SH-SY5Y (cell line): ENCODE results near the gene CAMKK1.

ENCODE experiments used
- GATA2 ChIP-seq: IDR thresholded peaks from 2 replicates; pipeline ENCODE4 v1.6.1; 2011; ENCODE audit warnings: mild to moderate bottlenecking, low read depth, low read length
- GATA3 ChIP-seq: IDR thresholded peaks from 2 replicates; pipeline ENCODE4 v1.6.1; 2011; ENCODE audit warnings: low read depth, mild to moderate bottlenecking, low read length, moderate library complexity

The CAMKK1 gene

GRCh38 chr17:3813171-3813570 lies 79.7 kb downstream of the CAMKK1 start:
- TF ChIP-seq GATA3 (no peak), GATA2 (no peak)

DNA sequence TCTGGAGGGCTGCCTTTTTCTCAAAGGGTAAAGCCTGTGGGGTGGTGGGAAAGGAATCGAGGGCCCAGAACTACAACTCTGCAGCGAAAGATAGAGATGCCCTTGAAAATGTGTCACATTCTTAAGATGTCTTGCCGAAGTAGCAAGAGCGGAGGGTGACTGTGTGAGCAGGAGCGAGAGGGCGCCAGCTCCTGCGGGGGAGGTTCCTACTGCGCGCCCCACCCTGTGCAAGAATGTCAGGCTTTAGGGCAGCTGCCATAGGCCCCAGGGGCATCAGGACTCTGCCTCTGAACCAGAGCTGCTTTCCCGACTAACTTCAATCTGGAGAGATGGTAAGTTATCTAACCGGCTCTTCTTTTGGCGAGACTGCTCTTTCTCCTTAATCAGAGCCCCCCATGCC lies 80.1 kb downstream of the CAMKK1 start:
- no peak for TF ChIP-seq GATA3
- TF ChIP-seq GATA2 = no peak

GRCh38 chr17:3812284-3812683 lies 80.6 kb downstream of the CAMKK1 start:
- TF ChIP-seq GATA2 (no peak), GATA3 (no peak)
